Mucosa of descending colon (tissue), 3 donors: ENCODE results near the gene IGFL3. TPM values are rescaled to one million over a fixed set of nuclear protein-coding genes. Genes with fewer than 3 reads are reported as not detected.
A peak's percentile ranks its signal among the peaks of the same experiment; 100 is the strongest.

ENCODE experiments used
- ATAC-seq: fragments of 200-7000 bp; cut with Tn5 transposase; one replicate; pipeline ENCODE4 v1.9.1; 2020; ENCODE audit warnings: mild to moderate bottlenecking, moderate library complexity
- DNase-seq, 3 donors: peaks; one replicate each; pipeline ENCODE4 v3.0.0-alpha.2; 2020
- H3K36me3 ChIP-seq: fragments of 200-600 bp; one replicate; pipeline ENCODE4 v1.8.0; 2021; ENCODE audit warnings: low read depth, mild to moderate bottlenecking
- H3K4me1 ChIP-seq: fragments of 200-600 bp; one replicate; pipeline ENCODE4 v1.8.0; 2021; ENCODE audit warnings: low read depth, mild to moderate bottlenecking
- H3K4me3 ChIP-seq: fragments of 200-600 bp; one replicate; pipeline ENCODE4 v1.8.0; 2021; ENCODE audit warnings: mild to moderate bottlenecking
- H3K9me3 ChIP-seq: fragments of 200-600 bp; one replicate; pipeline ENCODE4 v1.8.0; 2021; ENCODE audit warnings: mild to moderate bottlenecking
- intact Hi-C, 2 donors: fragments of 100-400 bp; cut with DNase I in 1 of 2; cut with micrococcal nuclease in 1 of 2; formaldehyde crosslinking; loops; one replicate each; pipeline versions ENCODE4 v1.11.0 to v1.11.1; 2022; cut with DNase I, micrococcal nuclease
- total RNA-seq, 3 donors: library from RNA; stranded (reverse); fragmentation: NEBNext Ultra II Directional in 2 of 3; extraction: Animal tissue kit (Norgen Biotek cat#: 25700) in 2 of 3; gene quantifications; one replicate each; pipeline versions ENCODE4 v1.2.1 to v1.2.4, GENCODE V29; 2021 to 2023
- TF ChIP-seq, protein P1 (sequence below): fragments of 200-600 bp; IDR thresholded peaks from one replicate; pipeline ENCODE4 v1.8.0; 2022; ENCODE audit warnings: antibody characterized with exemption, mild to moderate bottlenecking
- donor health status: DM: no; HTN: no; CAD: no; lungs with moderate emphysema.
- donor health status: DM: no; HTN: no; CAD: no.
- donor health status: DM: no; HTN: yes; CAD: no.

IGFL3 gene
- total RNA-seq, 3 donors from 2014 or later = not detected

DNA sequence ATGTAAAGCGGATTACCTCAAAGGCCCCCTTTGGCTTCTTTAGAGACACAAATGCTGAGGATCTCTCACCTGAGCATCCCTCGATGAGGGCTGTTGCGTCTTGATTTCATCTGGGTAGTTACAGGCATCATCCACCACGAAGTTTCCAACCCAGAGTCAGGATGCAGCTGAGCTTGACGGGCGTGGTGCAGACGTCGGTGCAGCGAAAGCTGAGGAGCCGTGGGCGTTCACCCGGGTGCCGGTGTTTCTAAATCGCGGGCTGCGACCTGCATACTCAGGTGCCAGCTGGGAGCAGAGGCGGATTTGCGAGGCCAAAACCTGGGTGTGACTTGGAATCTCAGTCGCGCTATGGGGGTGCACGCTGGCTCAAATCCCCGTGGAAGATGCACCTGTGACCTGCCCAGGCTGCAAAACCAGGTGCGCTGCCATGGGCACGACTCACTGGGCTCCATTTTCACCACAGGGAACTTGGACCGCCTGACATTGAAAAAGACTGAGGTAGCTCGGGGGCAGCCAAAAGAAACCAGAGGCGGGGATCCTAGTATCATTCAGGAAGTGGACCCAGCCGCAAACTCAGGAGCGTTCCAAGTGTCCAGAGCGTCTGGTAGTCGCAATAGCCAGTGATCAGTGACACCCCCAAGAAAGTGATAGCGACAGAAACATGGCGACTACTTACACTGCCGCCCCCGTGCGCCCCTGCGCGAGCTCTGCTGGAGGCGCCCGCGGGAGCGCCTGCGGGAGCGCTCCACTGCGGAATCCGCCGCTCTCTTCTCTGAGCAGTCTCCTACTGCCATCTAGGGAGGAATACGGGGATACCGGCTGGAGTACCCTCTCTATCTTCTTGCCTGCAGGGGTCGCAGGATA lies 47.3 kb downstream of the IGFL3 start:
- intact Hi-C loops = loop anchor here in 1 of 2 donors (10.0 kb wide), 1 partner anchor 52 kb away; the partner anchor contains the start of gene PGLYRP1
- TF ChIP-seq, protein P1, sequence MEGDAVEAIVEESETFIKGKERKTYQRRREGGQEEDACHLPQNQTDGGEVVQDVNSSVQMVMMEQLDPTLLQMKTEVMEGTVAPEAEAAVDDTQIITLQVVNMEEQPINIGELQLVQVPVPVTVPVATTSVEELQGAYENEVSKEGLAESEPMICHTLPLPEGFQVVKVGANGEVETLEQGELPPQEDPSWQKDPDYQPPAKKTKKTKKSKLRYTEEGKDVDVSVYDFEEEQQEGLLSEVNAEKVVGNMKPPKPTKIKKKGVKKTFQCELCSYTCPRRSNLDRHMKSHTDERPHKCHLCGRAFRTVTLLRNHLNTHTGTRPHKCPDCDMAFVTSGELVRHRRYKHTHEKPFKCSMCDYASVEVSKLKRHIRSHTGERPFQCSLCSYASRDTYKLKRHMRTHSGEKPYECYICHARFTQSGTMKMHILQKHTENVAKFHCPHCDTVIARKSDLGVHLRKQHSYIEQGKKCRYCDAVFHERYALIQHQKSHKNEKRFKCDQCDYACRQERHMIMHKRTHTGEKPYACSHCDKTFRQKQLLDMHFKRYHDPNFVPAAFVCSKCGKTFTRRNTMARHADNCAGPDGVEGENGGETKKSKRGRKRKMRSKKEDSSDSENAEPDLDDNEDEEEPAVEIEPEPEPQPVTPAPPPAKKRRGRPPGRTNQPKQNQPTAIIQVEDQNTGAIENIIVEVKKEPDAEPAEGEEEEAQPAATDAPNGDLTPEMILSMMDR = no peak
- H3K4me3 ChIP-seq = no peak overlapping the region

DNA sequence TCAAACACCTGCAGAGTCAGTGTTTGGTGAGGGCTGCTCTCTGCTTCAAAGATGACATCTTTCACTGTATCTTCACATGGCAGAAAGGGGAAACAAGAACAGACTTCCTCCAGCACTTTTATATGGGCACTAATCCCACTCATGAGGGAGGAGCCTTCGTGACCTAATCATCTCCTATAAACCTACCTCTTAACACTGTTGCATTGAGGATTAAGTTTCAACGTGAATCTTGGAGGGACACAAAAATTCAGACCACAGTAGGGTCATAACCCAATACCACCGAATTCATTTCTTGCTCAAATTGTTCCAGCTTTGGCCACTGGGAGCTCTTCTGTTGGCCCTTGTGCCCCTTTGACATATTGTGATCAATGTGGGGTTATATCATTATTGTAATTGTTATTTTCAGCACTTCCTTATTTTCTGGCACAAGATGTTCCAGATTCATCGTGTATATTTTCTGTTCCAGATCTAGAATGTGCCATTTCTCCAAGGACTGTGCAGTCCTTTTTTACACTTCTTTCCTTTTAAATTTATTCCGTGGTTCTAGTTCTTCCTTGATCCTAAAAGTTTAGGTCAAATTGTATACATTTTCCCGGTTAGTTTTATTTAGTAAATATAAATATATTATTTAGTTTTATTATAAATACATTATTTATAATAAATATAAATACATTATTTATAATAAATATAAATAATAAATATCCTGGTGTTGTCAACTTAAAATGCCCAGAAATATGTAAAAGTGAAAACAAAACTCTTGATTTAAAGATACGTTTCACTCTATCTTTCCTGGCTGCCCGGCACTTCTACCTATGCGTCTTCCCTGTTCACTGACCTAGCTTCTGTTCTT lies 48.2 kb downstream of the IGFL3 start:
- ATAC-seq (no peak), DNase-seq (no peak)
- intact Hi-C loops = loop anchor here in 1 of 2 donors (10.0 kb wide), 1 partner anchor 51 kb away; the partner anchor contains the start of gene PGLYRP1
- Histone ChIP-seq H3K9me3 (no peaks in the 10 kb centered on the region), H3K36me3 (no peaks in the 10 kb centered on the region), H3K4me1 (peaks cover 8% of the 10 kb centered on the region), H3K4me3 (no peak overlapping the region)
- TF ChIP-seq, protein P1 = no peak

More for the DNA sequence above, 47.3 kb downstream of the IGFL3 start:
- Histone ChIP-seq H3K4me1 (peaks cover 8% of the 10 kb centered on the region), H3K9me3 (no peaks in the 10 kb centered on the region), H3K36me3 (no peaks in the 10 kb centered on the region)
- ATAC-seq (peak; percentile 95), DNase-seq (peak; percentile 37 to 69 (median 48))

DNA sequence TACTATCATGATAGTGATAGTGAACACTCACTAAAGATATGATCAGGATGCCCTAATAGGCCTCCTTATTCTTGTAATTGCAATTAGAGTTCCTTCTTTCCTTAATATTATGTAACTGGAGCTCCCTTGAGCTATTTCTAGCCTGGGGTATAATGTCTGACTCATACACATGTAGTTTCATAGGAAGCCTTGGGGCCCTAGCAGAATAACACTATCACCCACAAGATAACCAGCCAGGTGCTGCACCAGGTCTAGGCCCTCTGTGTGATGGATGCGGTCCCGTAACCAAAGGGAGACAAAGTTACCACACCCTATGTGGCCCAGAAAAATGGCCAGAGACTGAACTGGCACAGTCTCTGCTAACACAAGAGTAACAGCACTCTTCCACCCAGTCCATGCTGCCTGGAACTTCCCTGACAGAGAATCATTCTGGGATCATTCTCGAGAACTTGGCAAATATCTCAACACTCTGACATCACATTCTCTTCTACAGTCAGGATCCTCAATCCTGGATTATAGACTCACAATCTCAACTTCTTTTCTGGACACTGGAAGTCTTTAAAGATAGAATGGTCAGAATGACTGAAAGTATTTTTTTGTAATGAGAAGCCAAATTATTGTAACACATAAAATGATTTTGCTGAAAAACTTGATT lies 51.1 kb downstream of the IGFL3 start:
- H3K36me3 ChIP-seq = no peaks in the 10 kb centered on the region
- no peaks in the 10 kb centered on the region for H3K9me3 ChIP-seq
- TF ChIP-seq, protein P1 = no peak
- no peak overlapping the region for H3K4me3 ChIP-seq
- DNase-seq (no peak), ATAC-seq (no peak)
- intact Hi-C loops = loop anchor here in 1 of 2 donors (10.0 kb wide), 1 partner anchor 49 kb away; the partner anchor contains the start of gene PGLYRP1
- H3K4me1 ChIP-seq = peaks cover 8% of the 10 kb centered on the region

Other genes with a start within 250 kb of the IGFL3 start
- gene IRF2BP1, start 238.5 kb downstream of the IGFL3 start, total RNA-seq = 10 to 100 TPM; 19.0 to 33.7 (median 19.8) TPM
- gene MYPOP, start 222.1 kb downstream of the IGFL3 start, total RNA-seq = 10 to 100 TPM in 2 of 3 donors, 1 to 10 TPM in 1; 9.2 to 13.7 (median 10.2) TPM
- gene NANOS2, start 209.9 kb downstream of the IGFL3 start, total RNA-seq = not detected
- gene NOVA2, start 150.8 kb downstream of the IGFL3 start, total RNA-seq = 1 to 10 TPM in 2 of 3 donors, under 1 TPM in 1; 0.55 to 3.0 (median 1.3) TPM
- gene CCDC61, start 129.2 kb downstream of the IGFL3 start, total RNA-seq = 10 to 100 TPM; 16.5 to 25.0 (median 17.6) TPM
- gene PGLYRP1, start 101.6 kb downstream of the IGFL3 start, total RNA-seq = not detected
- not detected for gene IGFL4, start 83.7 kb downstream of the IGFL3 start, total RNA-seq
- gene IGFL2, start 23.6 kb upstream of the IGFL3 start, total RNA-seq = under 1 TPM in 2 of 3 donors, not detected in 1; 0.38 to 0.53 TPM
- not detected for gene IGFL1, start 105.1 kb upstream of the IGFL3 start, total RNA-seq
- 10 to 100 TPM in 2 of 3 donors, 1 to 10 TPM in 1; 4.9 to 96.1 (median 19.0) TPM for gene HIF3A, start 172.4 kb upstream of the IGFL3 start, total RNA-seq
- 10 to 100 TPM; 55.3 to 71.6 (median 59.4) TPM for gene PPP5C, start 222.4 kb upstream of the IGFL3 start, total RNA-seq